GM23338 (cell line): ENCODE measurements around the gene ADAMTS20. TPM values are rescaled to one million over a fixed set of nuclear protein-coding genes. Genes with fewer than 3 reads are reported as not detected.
"Not testable (repeated sequence)": the region's sequence is repeated elsewhere in the genome, so short reads cannot be mapped to it uniquely, and the experiment has no call there.

ENCODE experiments used
- ATAC-seq: fragments of 200-7000 bp; cut with Tn5 transposase; 3 replicates; pipeline ENCODE4 v1.9.1; 2020
- DNase-seq: peaks from one replicate; pipeline ENCODE4 v3.0.0-alpha.2; 2015; ENCODE audit warnings: low spot score
- H2AFZ ChIP-seq: fragments of 200-600 bp; sonication (generic); 2 replicates; pipeline ENCODE4 v1.8.0; 2016; ENCODE audit warnings: antibody characterized with exemption, mild to moderate bottlenecking, moderate library complexity
- H3F3A ChIP-seq: fragments of 200-600 bp; sonication (generic); replicated peaks from 2 replicates; pipeline ENCODE4 v1.8.0; 2017; ENCODE audit warnings: antibody characterized with exemption, mixed run types, low read depth
- H3K27ac ChIP-seq: fragments of 200-600 bp; sonication (generic); 2 replicates; pipeline ENCODE4 v1.6.1; 2016; ENCODE audit warnings: low read depth
- H3K27me3 ChIP-seq: fragments of 200-600 bp; sonication (generic); 2 replicates; pipeline ENCODE4 v1.8.0; 2016; ENCODE audit warnings: mild to moderate bottlenecking, mixed run types, moderate library complexity; ENCODE audit not compliant: insufficient read depth
- H3K36me3 ChIP-seq: fragments of 200-600 bp; sonication (generic); 2 replicates; pipeline ENCODE4 v1.8.0; 2016; ENCODE audit warnings: mild to moderate bottlenecking; ENCODE audit not compliant: insufficient read depth
- H3K4me1 ChIP-seq: fragments of 200-600 bp; sonication (generic); 2 replicates; pipeline ENCODE4 v1.8.0; 2016; ENCODE audit warnings: mild to moderate bottlenecking, moderate library complexity; ENCODE audit not compliant: insufficient read depth
- H3K4me2 ChIP-seq: fragments of 200-600 bp; sonication (generic); 2 replicates; pipeline ENCODE4 v1.7.1; 2017; ENCODE audit warnings: mixed run types
- H3K4me3 ChIP-seq: fragments of 200-600 bp; sonication (generic); 2 replicates; pipeline ENCODE4 v1.6.1; 2016; ENCODE audit warnings: mixed run types
- H3K79me2 ChIP-seq: fragments of 200-600 bp; sonication (generic); replicated peaks from 2 replicates; pipeline ENCODE4 v1.8.0; 2017; ENCODE audit warnings: mild to moderate bottlenecking; ENCODE audit not compliant: insufficient read depth
- H3K9me2 ChIP-seq: fragments of 200-600 bp; sonication (generic); 2 replicates; pipeline ENCODE4 v1.8.0; 2017; ENCODE audit not compliant: insufficient read depth
- H4K20me1 ChIP-seq: fragments of 200-600 bp; sonication (generic); replicated peaks from 2 replicates; pipeline ENCODE4 v1.8.0; 2017; ENCODE audit warnings: mild to moderate bottlenecking; ENCODE audit not compliant: insufficient read depth
- H3K27ac Mint-ChIP-seq: 2 replicates; pipeline ENCODE4 v1.8.0; 2020; ENCODE audit warnings: inconsistent platforms, mild to moderate bottlenecking, moderate library complexity, mixed read lengths
- H3K27me3 Mint-ChIP-seq: 3 replicates; pipeline ENCODE4 v1.8.0; 2022; ENCODE audit warnings: low read depth, mild to moderate bottlenecking, moderate library complexity, mixed read lengths, inconsistent platforms; ENCODE audit not compliant: insufficient read depth, poor library complexity
- H3K36me3 Mint-ChIP-seq: 3 replicates; pipeline ENCODE4 v1.8.0; 2021; ENCODE audit warnings: low read depth, mild to moderate bottlenecking, inconsistent platforms, moderate library complexity, mixed read lengths
- H3K4me1 Mint-ChIP-seq: 3 replicates; pipeline ENCODE4 v1.8.0; 2020; ENCODE audit warnings: mild to moderate bottlenecking, inconsistent platforms, mixed read lengths
- H3K4me3 Mint-ChIP-seq: 3 replicates; pipeline ENCODE4 v1.8.0; 2021; ENCODE audit warnings: moderate library complexity, mild to moderate bottlenecking, inconsistent platforms, mixed read lengths
- H3K9me3 Mint-ChIP-seq: 3 replicates; pipeline ENCODE4 v1.8.0; 2020; ENCODE audit warnings: moderate library complexity, mild to moderate bottlenecking, inconsistent platforms, mixed read lengths
- CREB1 ChIP-seq: fragments of 250-450 bp; sonication (Bioruptor Pico); IDR thresholded peaks from 2 replicates; pipeline ENCODE4 v1.5.0; 2020; ENCODE audit warnings: low read depth, mild to moderate bottlenecking, moderate library complexity
- EZH2phosphoT487 ChIP-seq: fragments of 200-600 bp; sonication (generic); IDR thresholded peaks from one replicate; pipeline ENCODE4 v1.8.1; 2018; ENCODE audit warnings: antibody characterized with exemption; ENCODE audit not compliant: unreplicated experiment
- NANOG ChIP-seq: IDR thresholded peaks from 2 replicates; pipeline ENCODE4 v1.6.1; 2016; ENCODE audit warnings: antibody characterized with exemption, borderline replicate concordance
- ZNF331 ChIP-seq: fragments of 250-450 bp; sonication (Bioruptor Pico); IDR thresholded peaks from 2 replicates; pipeline ENCODE4 v1.5.0; 2020; ENCODE audit warnings: low read depth, mild to moderate bottlenecking, moderate library complexity
- polyA plus RNA-seq: library from polyadenylated mRNA; unstranded; fragments of >200 nt; fragmentation: Nextera tagmentation; extraction: Ambion mirVana; gene quantifications from 2 replicates; pipeline ENCODE4 v1.2.1, GENCODE V29; 2016
- total RNA-seq: library from RNA; depleted of rRNA; stranded (reverse); fragments of >200 nt; shearing (Covaris generic); gene quantifications from 2 replicates; pipeline ENCODE4 v1.2.3, GENCODE V29; 2014
- TF ChIP-seq, protein P1 (sequence below): fragments of 250-450 bp; sonication (Bioruptor Pico); IDR thresholded peaks from 2 replicates; pipeline ENCODE4 v1.5.0; 2020; ENCODE audit warnings: mild to moderate bottlenecking, moderate library complexity
- TF ChIP-seq, protein P2 (sequence below), 2 experiments: fragments of 200-600 bp in 1 of 2; sonication (generic) in 1 of 2; conservative IDR thresholded peaks; 2 replicates each; pipeline versions ENCODE4 v1.5.1 to v1.6.1; 2016 to 2017; ENCODE audit warnings: antibody characterized with exemption in 2 of 2, low read depth in 2 of 2, mild to moderate bottlenecking in 2 of 2, moderate library complexity in 1 of 2

Gene ADAMTS20
- total and polyA plus RNA-seq, 2 experiments from 2014 or later, result 2.0 to 9.3 TPM

DNA sequence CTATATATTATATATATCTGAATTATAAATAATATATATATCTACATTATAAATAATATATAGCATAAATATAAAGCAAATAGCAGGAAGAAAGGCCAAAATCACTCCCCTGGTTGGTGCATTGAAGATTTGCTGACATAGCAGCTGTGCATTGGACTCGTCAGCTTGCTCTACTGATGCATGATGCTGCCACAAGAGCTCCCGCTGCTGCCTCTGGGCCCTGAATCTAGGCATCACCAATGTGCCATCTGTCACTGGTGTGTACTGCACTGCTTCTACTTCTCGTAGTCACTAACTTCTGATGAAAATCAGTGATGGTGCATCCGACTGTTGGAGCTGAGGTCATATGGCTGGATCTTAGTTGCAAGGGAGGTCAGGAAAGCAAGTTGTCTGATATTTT is 205.0 kb downstream of the ADAMTS20 start (continued):
- TF ChIP-seq, protein P1, sequence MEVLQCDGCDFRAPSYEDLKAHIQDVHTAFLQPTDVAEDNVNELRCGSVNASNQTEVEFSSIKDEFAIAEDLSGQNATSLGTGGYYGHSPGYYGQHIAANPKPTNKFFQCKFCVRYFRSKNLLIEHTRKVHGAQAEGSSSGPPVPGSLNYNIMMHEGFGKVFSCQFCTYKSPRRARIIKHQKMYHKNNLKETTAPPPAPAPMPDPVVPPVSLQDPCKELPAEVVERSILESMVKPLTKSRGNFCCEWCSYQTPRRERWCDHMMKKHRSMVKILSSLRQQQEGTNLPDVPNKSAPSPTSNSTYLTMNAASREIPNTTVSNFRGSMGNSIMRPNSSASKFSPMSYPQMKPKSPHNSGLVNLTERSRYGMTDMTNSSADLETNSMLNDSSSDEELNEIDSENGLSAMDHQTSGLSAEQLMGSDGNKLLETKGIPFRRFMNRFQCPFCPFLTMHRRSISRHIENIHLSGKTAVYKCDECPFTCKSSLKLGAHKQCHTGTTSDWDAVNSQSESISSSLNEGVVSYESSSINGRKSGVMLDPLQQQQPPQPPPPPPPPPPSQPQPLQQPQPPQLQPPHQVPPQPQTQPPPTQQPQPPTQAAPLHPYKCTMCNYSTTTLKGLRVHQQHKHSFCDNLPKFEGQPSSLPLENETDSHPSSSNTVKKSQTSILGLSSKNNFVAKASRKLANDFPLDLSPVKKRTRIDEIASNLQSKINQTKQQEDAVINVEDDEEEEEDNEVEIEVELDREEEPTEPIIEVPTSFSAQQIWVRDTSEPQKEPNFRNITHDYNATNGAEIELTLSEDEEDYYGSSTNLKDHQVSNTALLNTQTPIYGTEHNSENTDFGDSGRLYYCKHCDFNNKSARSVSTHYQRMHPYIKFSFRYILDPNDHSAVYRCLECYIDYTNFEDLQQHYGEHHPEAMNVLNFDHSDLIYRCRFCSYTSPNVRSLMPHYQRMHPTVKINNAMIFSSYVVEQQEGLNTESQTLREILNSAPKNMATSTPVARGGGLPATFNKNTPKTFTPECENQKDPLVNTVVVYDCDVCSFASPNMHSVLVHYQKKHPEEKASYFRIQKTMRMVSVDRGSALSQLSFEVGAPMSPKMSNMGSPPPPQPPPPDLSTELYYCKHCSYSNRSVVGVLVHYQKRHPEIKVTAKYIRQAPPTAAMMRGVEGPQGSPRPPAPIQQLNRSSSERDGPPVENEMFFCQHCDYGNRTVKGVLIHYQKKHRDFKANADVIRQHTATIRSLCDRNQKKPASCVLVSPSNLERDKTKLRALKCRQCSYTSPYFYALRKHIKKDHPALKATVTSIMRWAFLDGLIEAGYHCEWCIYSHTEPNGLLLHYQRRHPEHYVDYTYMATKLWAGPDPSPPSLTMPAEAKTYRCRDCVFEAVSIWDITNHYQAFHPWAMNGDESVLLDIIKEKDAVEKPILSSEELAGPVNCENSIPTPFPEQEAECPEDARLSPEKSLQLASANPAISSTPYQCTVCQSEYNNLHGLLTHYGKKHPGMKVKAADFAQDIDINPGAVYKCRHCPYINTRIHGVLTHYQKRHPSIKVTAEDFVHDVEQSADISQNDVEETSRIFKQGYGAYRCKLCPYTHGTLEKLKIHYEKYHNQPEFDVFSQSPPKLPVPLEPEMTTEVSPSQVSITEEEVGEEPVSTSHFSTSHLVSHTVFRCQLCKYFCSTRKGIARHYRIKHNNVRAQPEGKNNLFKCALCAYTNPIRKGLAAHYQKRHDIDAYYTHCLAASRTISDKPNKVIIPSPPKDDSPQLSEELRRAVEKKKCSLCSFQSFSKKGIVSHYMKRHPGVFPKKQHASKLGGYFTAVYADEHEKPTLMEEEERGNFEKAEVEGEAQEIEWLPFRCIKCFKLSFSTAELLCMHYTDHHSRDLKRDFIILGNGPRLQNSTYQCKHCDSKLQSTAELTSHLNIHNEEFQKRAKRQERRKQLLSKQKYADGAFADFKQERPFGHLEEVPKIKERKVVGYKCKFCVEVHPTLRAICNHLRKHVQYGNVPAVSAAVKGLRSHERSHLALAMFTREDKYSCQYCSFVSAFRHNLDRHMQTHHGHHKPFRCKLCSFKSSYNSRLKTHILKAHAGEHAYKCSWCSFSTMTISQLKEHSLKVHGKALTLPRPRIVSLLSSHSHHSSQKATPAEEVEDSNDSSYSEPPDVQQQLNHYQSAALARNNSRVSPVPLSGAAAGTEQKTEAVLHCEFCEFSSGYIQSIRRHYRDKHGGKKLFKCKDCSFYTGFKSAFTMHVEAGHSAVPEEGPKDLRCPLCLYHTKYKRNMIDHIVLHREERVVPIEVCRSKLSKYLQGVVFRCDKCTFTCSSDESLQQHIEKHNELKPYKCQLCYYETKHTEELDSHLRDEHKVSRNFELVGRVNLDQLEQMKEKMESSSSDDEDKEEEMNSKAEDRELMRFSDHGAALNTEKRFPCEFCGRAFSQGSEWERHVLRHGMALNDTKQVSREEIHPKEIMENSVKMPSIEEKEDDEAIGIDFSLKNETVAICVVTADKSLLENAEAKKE (CRISPR knock-in tag), result no peak
- TF ChIP-seq, protein P2, sequence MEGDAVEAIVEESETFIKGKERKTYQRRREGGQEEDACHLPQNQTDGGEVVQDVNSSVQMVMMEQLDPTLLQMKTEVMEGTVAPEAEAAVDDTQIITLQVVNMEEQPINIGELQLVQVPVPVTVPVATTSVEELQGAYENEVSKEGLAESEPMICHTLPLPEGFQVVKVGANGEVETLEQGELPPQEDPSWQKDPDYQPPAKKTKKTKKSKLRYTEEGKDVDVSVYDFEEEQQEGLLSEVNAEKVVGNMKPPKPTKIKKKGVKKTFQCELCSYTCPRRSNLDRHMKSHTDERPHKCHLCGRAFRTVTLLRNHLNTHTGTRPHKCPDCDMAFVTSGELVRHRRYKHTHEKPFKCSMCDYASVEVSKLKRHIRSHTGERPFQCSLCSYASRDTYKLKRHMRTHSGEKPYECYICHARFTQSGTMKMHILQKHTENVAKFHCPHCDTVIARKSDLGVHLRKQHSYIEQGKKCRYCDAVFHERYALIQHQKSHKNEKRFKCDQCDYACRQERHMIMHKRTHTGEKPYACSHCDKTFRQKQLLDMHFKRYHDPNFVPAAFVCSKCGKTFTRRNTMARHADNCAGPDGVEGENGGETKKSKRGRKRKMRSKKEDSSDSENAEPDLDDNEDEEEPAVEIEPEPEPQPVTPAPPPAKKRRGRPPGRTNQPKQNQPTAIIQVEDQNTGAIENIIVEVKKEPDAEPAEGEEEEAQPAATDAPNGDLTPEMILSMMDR (conservative IDR thresholded peaks at IDR 0.05; ENCODE audit: low read depth in 2 of 2), result no peak
- no peak for TF ChIP-seq CREB1 (CRISPR knock-in tag)
- no peak for TF ChIP-seq EZH2phosphoT487
- TF ChIP-seq NANOG, result no peak
- no peak for TF ChIP-seq ZNF331 (CRISPR knock-in tag)

DNA sequence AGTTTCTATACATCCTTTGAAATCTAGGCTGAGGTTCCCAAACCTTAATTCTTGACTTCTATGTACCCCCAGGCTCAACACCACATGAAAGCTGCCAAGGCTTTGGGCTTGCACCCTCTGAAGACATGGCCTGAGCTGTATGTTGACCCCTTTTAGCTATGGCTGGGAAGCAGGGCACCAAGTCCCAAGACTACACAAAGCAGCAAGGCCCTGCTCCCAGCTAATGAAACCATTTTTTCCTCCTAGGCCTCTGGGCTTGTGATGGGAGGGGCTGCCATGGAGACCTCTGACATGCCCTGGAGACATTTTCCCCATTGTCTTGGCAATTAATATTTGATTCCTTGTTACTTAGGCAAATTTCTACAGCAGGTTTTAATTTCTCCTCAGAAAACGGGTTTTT is 207.0 kb downstream of the ADAMTS20 start:
- Histone ChIP-seq H3K9me2 (no peaks in the 10 kb centered on the region; the same call in 1 of the 2 replicates), H3K4me1 (no peaks in the 10 kb centered on the region), H3K79me2 (no peaks in the 10 kb centered on the region), H3K4me3 (no peak overlapping the region), H2AFZ (no peak overlapping the region), H3K4me2 (no peak overlapping the region), H3F3A (no peaks in the 10 kb centered on the region), H3K36me3 (peaks cover 14% of the 10 kb centered on the region), H3K27ac (no peak overlapping the region), H3K27me3 (no peaks in the 10 kb centered on the region), H4K20me1 (no peaks in the 10 kb centered on the region)
- no peak for TF ChIP-seq CREB1 (CRISPR knock-in tag)
- H3K4me3 Mint-ChIP-seq, result no peak overlapping the region
- no peaks in the 10 kb centered on the region for H3K4me1 Mint-ChIP-seq
- DNase-seq (no peak), ATAC-seq (no peak)
- no peak overlapping the region for H3K27ac Mint-ChIP-seq
- peaks cover 26% of the 10 kb centered on the region for H3K36me3 Mint-ChIP-seq
- H3K27me3 Mint-ChIP-seq, result peaks cover 5% of the 10 kb centered on the region
- H3K9me3 Mint-ChIP-seq, result peaks cover 28% of the 10 kb centered on the region

DNA sequence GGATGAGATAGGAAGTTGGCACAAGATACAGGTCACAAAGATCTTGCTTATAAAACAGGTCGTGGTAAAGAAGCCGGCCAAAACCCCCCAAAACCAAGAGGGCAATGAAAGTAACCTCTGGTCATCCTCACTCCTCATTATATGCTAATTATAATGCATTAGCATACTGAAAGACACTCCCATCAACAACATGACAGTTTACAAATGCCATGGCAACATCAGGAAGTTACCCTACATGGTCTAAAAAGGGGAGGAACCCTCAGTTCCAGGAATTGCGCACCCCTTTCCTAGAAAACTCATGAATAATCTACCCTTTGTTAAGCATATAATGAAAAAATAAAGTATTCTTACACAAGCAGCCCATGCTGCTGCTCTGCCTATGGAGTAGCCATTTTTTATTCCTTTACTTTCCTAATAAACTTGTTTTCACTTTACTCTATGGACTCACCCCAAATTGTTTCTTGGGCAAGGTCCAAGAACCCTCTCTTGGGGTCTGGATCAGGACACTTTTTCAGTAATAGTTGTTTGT is 210.2 kb downstream of the ADAMTS20 start:
- not testable (repeated sequence) for H3K4me1 ChIP-seq, H3F3A ChIP-seq, H3K27me3 ChIP-seq, H3K4me3 Mint-ChIP-seq, H3K79me2 ChIP-seq, H3K27me3 Mint-ChIP-seq, ATAC-seq, H3K27ac Mint-ChIP-seq, H3K9me2 ChIP-seq, H3K4me3 ChIP-seq, H4K20me1 ChIP-seq, H3K4me2 ChIP-seq, H3K27ac ChIP-seq, DNase-seq, H2AFZ ChIP-seq
- Mint-ChIP-seq H3K9me3 (peaks cover 28% of the 10 kb centered on the region), H3K36me3 (peaks cover 26% of the 10 kb centered on the region), H3K4me1 (peaks cover 16% of the 10 kb centered on the region)
- peaks cover 14% of the 10 kb centered on the region for H3K36me3 ChIP-seq
